Measurements from ENCODE around the gene ANKZF1. TPM values are rescaled to one million over a fixed set of nuclear protein-coding genes. Genes with fewer than 3 reads are reported as not detected.

ANKZF1 gene
- total and polyA plus RNA-seq, 2 donors (not counting 1 experiment from before 2014, with no cell fraction given) = 152 to 181 TPM

- H3K9me3 ChIP-seq (ENCODE audit: control extremely low read depth in 1 of 3, control insufficient read depth in 2 of 3, insufficient read depth in 1 of 3, low read length in 2 of 3) = no peaks in the 10 kb centered on the region
- ATAC-seq (ENCODE audit: low read depth) (peak; percentile 19), DNase-seq (no peak)
- H3K4me1 ChIP-seq (ENCODE audit: control insufficient read depth in 2 of 2, insufficient read depth in 2 of 2, low read length in 2 of 2) = peaks cover 17 to 21% of the 10 kb centered on the region in 2 donors
- WGBS (ENCODE audit: insufficient coverage) = under 1% methylated on average over 37 of the region's 37 CpGs
- H3K4me3 Mint-ChIP-seq = peak overlapping the region; percentile 87
- H3K36me3 ChIP-seq (replicated peaks in 1 of 2; ENCODE audit: control extremely low read depth in 1 of 2, control insufficient read depth in 1 of 2, extremely low read depth in 1 of 2, insufficient read depth in 2 of 2, low read length in 1 of 2) = peaks cover 5 to 32% of the 10 kb centered on the region in 2 experiments
- intact Hi-C loops (cut with micrococcal nuclease) = loop anchor here (1.0 to 2.0 kb wide), 4 partner anchors 41 to 77 kb away; partner anchors contain the start of genes DNAJB2 and NHEJ1
- TF ChIP-seq CTCF (IDR thresholded peaks at IDR 0.05) = no peak
- no peak for TF ChIP-seq EZH2 (IDR thresholded peaks at IDR 0.05; ENCODE audit: borderline replicate concordance, insufficient read depth, low read depth, low read length, poor library complexity, severe bottlenecking)
- H3K4me1 Mint-ChIP-seq = peaks cover 20% of the 10 kb centered on the region
- H3K4me2 ChIP-seq (replicated peaks; ENCODE audit: low read depth, low read length, poor library complexity, severe bottlenecking) = peak overlapping the region; percentile 91
- peak overlapping the region; percentile 86 for H3K27ac Mint-ChIP-seq
- no peaks in the 10 kb centered on the region for H3K9me3 Mint-ChIP-seq (ENCODE audit: insufficient read depth)
- no peaks in the 10 kb centered on the region for H3K79me2 ChIP-seq (ENCODE audit: control insufficient read depth, insufficient read depth, low read length)
- peaks cover 30% of the 10 kb centered on the region for H4K20me1 ChIP-seq (ENCODE audit: control insufficient read depth, insufficient read depth, low read length, poor library complexity, severe bottlenecking)
- POLR2A ChIA-PET = interaction anchor here (0.6 to 3.0 kb wide), 9 partner anchors 11 to 77 kb away, joined by 4 to 30 read pairs (median 8); partner anchors contain the start of genes ANKZF1, ATG9A, CNPPD1 and DNAJB2
- CTCF ChIA-PET = interaction anchor here (1.2 to 4.3 kb wide), 6 partner anchors 12 to 77 kb away, joined by 4 to 26 read pairs (median 10); partner anchors contain the start of genes CNPPD1, DNAJB2, SLC23A3 and ZFAND2B
- peak overlapping the region; percentile 68 for H2AFZ ChIP-seq (ENCODE audit: insufficient read depth, low read depth, low read length, poor library complexity, severe bottlenecking)
- H3K27me3 Mint-ChIP-seq = no peaks in the 10 kb centered on the region
- H3K27ac ChIP-seq (ENCODE audit: low read length in 2 of 2) = peak overlapping the region in 1 of 2 donors; percentile 0
- H3K9ac ChIP-seq (ENCODE audit: low read length) = peak overlapping the region; percentile 68
- H3K4me3 ChIP-seq (ENCODE audit: control extremely low read depth in 1 of 5, extremely low read depth in 1 of 5, insufficient read depth in 1 of 5, low read depth in 2 of 5, low read length in 4 of 5) = peak overlapping the region; percentile 51 to 74 (median 66)
- no peaks in the 10 kb centered on the region for H3K27me3 ChIP-seq (replicated peaks in 1 of 4; ENCODE audit: control extremely low read depth in 1 of 4, control insufficient read depth in 3 of 4, insufficient read depth in 4 of 4, low read length in 3 of 4)
Observed at GRCh38 chr2:219218217-219218731, 11.3 kb upstream of the ANKZF1 start.

Data from B cell (primary cell).